IMR-90 (cell line): Measurements from ENCODE around the gene TIAM2. TPM values are rescaled to one million over a fixed set of nuclear protein-coding genes. Genes with fewer than 3 reads are reported as not detected.

Experiments used
- ATAC-seq: fragments of 200-7000 bp; cut with Tn5 transposase; 2 replicates; pipeline ENCODE4 v1.9.1; 2020; ENCODE audit warnings: low read depth, mild to moderate bottlenecking, moderate library complexity
- BruUV-seq: library from RNA; stranded (reverse); fragments of 400-500 nt; replicated peaks from 2 replicates; lab custom pipeline; 2021; lab: Mats Ljungman, UMichigan
- CTCF ChIA-PET: fragments of 300-600 bp; formaldehyde crosslinking; extraction: SDS; loops from one replicate; lab custom pipeline; 2021; ENCODE audit warnings: antibody characterized with exemption; lab: Yijun Ruan, JAX
- POLR2A ChIA-PET: fragments of 300-600 bp; sonication (Branson Sonifier 250); formaldehyde crosslinking; loops from one replicate; lab custom pipeline; 2022; ENCODE audit warnings: antibody characterized with exemption; ENCODE audit not compliant: unreplicated experiment; lab: Charles Lee
- DNase-seq: peaks from one replicate; pipeline ENCODE4 v3.0.0; 2013
- H2AFZ ChIP-seq: replicated peaks from 2 replicates; pipeline ENCODE3; 2013; ENCODE audit warnings: low read length, mild to moderate bottlenecking; ENCODE audit not compliant: poor library complexity
- H2AK5ac ChIP-seq: 2 replicates; pipeline ENCODE4 v1.6.1; 2013; ENCODE audit warnings: low read depth, low read length, inconsistent platforms
- H2AK9ac ChIP-seq: replicated peaks from 2 replicates; pipeline ENCODE3; 2013; ENCODE audit warnings: mild to moderate bottlenecking, low read depth, low read length, moderate library complexity; ENCODE audit not compliant: poor library complexity
- H2BK120ac ChIP-seq: 2 replicates; pipeline ENCODE4 v1.6.1; 2013; ENCODE audit warnings: low read depth, low read length, inconsistent platforms
- H2BK15ac ChIP-seq: 3 replicates; pipeline ENCODE4 v1.6.1; 2013; ENCODE audit warnings: low read depth, low read length, inconsistent platforms
- H2BK20ac ChIP-seq: 2 replicates; pipeline ENCODE4 v1.6.1; 2013; ENCODE audit warnings: low read depth, mild to moderate bottlenecking, inconsistent platforms, low read length, moderate library complexity
- H2BK5ac ChIP-seq: 2 replicates; pipeline ENCODE4 v1.6.1; 2013; ENCODE audit warnings: mild to moderate bottlenecking, low read depth, low read length, inconsistent platforms; ENCODE audit not compliant: poor library complexity, severe bottlenecking
- H3K14ac ChIP-seq: replicated peaks from 2 replicates; pipeline ENCODE4 v1.6.1; 2013; ENCODE audit warnings: low read depth, low read length, inconsistent platforms
- H3K18ac ChIP-seq: 2 replicates; pipeline ENCODE4 v1.6.1; 2013; ENCODE audit warnings: low read depth, low read length, control low read depth
- H3K23ac ChIP-seq: 2 replicates; pipeline ENCODE4 v1.6.1; 2013; ENCODE audit warnings: low read depth, low read length, inconsistent platforms
- H3K27ac ChIP-seq: 2 replicates; pipeline ENCODE4 v1.5.1; 2013; ENCODE audit warnings: mild to moderate bottlenecking, control low read depth, low read length; ENCODE audit not compliant: insufficient read depth
- H3K27me3 ChIP-seq: 2 replicates; pipeline ENCODE4 v1.6.1; 2013; ENCODE audit warnings: low read length; ENCODE audit not compliant: control insufficient read depth, insufficient read depth
- H3K36me3 ChIP-seq: 2 replicates; pipeline ENCODE4 v1.6.1; 2013; ENCODE audit warnings: low read length, mixed read lengths; ENCODE audit not compliant: control insufficient read depth, insufficient read depth
- H3K4ac ChIP-seq: 2 replicates; pipeline ENCODE4 v1.6.1; 2013; ENCODE audit warnings: low read depth, low read length, inconsistent platforms
- H3K4me1 ChIP-seq: 2 replicates; pipeline ENCODE4 v1.6.1; 2013; ENCODE audit warnings: low read length, mixed read lengths; ENCODE audit not compliant: control insufficient read depth, insufficient read depth
- H3K4me2 ChIP-seq: 2 replicates; pipeline ENCODE4 v1.6.1; 2013; ENCODE audit warnings: low read depth, mild to moderate bottlenecking, control low read depth, low read length, moderate library complexity
- H3K4me3 ChIP-seq: 2 replicates; pipeline ENCODE4 v1.5.1; 2013; ENCODE audit warnings: low read depth, mild to moderate bottlenecking, control low read depth, low read length, moderate library complexity; ENCODE audit not compliant: insufficient read depth
- H3K56ac ChIP-seq: 2 replicates; pipeline ENCODE4 v1.6.1; 2013; ENCODE audit warnings: low read length, inconsistent platforms; ENCODE audit not compliant: insufficient read depth; ENCODE audit errors: extremely low read depth
- H3K79me1 ChIP-seq, 2 experiments: 2 replicates each; pipeline ENCODE4 v1.6.1; 2013; ENCODE audit warnings: low read length in 2 of 2, inconsistent platforms in 1 of 2, low read depth in 1 of 2
- H3K9ac ChIP-seq: 2 replicates; pipeline ENCODE4 v1.6.1; 2013; ENCODE audit warnings: low read depth, low read length, control low read depth
- H3K9me1 ChIP-seq: 2 replicates; pipeline ENCODE4 v1.6.1; 2013; ENCODE audit warnings: low read length, inconsistent platforms; ENCODE audit not compliant: insufficient read depth
- H3K9me3 ChIP-seq: 2 replicates; pipeline ENCODE4 v1.6.1; 2013; ENCODE audit warnings: low read length; ENCODE audit not compliant: control insufficient read depth, insufficient read depth
- H4K20me1 ChIP-seq: 2 replicates; pipeline ENCODE4 v1.6.1; 2013; ENCODE audit warnings: low read length, inconsistent platforms; ENCODE audit not compliant: insufficient read depth
- H4K5ac ChIP-seq: 2 replicates; pipeline ENCODE4 v1.6.1; 2013; ENCODE audit warnings: mild to moderate bottlenecking, low read depth, low read length, control low read depth
- H4K8ac ChIP-seq, 2 experiments: 2 replicates each; pipeline ENCODE4 v1.6.1; 2013; ENCODE audit warnings: low read depth in 2 of 2, low read length in 2 of 2, control low read depth in 1 of 2, inconsistent platforms in 1 of 2
- H4K91ac ChIP-seq: 2 replicates; pipeline ENCODE4 v1.6.1; 2013; ENCODE audit warnings: low read depth, low read length, inconsistent platforms; ENCODE audit not compliant: insufficient read depth
- BHLHE40 ChIP-seq: fragments of 150-350 bp; IDR thresholded peaks from 2 replicates; pipeline ENCODE4 v1.6.1; 2016; ENCODE audit warnings: mild to moderate bottlenecking, low read depth, low read length
- CEBPB ChIP-seq: IDR thresholded peaks from 2 replicates; pipeline ENCODE4 v1.6.1; 2012; ENCODE audit warnings: low read depth, low read length, improper control_type of control experiment
- CTCF ChIP-seq: conservative IDR thresholded peaks from 2 replicates; pipeline ENCODE4 v1.5.1; 2012; ENCODE audit warnings: mild to moderate bottlenecking, low read depth, low read length, improper control_type of control experiment
- FOS ChIP-seq: fragments of 150-350 bp; IDR thresholded peaks from 2 replicates; pipeline ENCODE4 v1.6.1; 2016; ENCODE audit warnings: low read depth, low read length
- MAFK ChIP-seq: IDR thresholded peaks from 2 replicates; pipeline ENCODE4 v1.6.1; 2012; ENCODE audit warnings: low read depth, low read length, improper control_type of control experiment
- MXI1 ChIP-seq: IDR thresholded peaks from 2 replicates; pipeline ENCODE4 v1.6.1; 2012; ENCODE audit warnings: low read depth, mild to moderate bottlenecking, low read length, moderate library complexity, borderline replicate concordance
- POLR2A ChIP-seq: IDR thresholded peaks from 2 replicates; pipeline ENCODE4 v1.6.1; 2012; ENCODE audit warnings: mild to moderate bottlenecking, low read depth, low read length
- RFX5 ChIP-seq: IDR thresholded peaks from 2 replicates; pipeline ENCODE4 v1.8.0; 2012; ENCODE audit warnings: low read depth, mild to moderate bottlenecking, low read length, moderate library complexity
- SMC3 ChIP-seq: fragments of 150-350 bp; IDR thresholded peaks from 2 replicates; pipeline ENCODE4 v1.6.1; 2016; ENCODE audit warnings: low read depth, mild to moderate bottlenecking, antibody characterized with exemption, low read length, moderate library complexity
- WGBS, 2 experiments: methylation state at CpG; one replicate each; pipeline versions ENCODE4 v1.1.5 to v1.1.7; 2013; ENCODE audit warnings: missing lambda C conversion rate in 2 of 2; ENCODE audit not compliant: insufficient read length in 1 of 2; ENCODE audit errors: extremely low coverage in 2 of 2; 5-methylcytosine and 5-hydroxymethylcytosine counted together
- dilution Hi-C: fragments of 300-500 bp; cut with HindIII; formaldehyde crosslinking; loops from one replicate; pipeline ENCODE4 v1.14.3; 2018; ENCODE audit warnings: low sequenced_read_pairs; ENCODE audit not compliant: unreplicated experiment
- in situ Hi-C: fragments of 300-500 bp; cut with MboI; formaldehyde crosslinking; loops from 3 replicates; pipeline ENCODE4 v1.14.3; 2019; ENCODE audit warnings: low sequenced_read_pairs, inconsistent platforms, mixed read lengths
- intact Hi-C: fragments of 100-400 bp; cut with micrococcal nuclease; formaldehyde crosslinking; loops from 2 replicates; pipeline ENCODE4 v1.10.0; 2022
- polyA plus RNA-seq, 3 experiments: library from polyadenylated mRNA; depleted of rRNA; stranded (reverse); fragments of >200 nt; gene quantifications; 2 replicates each; pipeline ENCODE4 v1.2.3, GENCODE V29; 2012; ENCODE audit warnings: low replicate concordance in 1 of 3
- total RNA-seq: library from RNA; depleted of rRNA; stranded (reverse); fragments of >200 nt; gene quantifications from 2 replicates; pipeline ENCODE4 v1.2.3, GENCODE V29; 2012

Gene TIAM2
- total and polyA plus RNA-seq, 2 of the 4 experiments (the other 2 are of a cell fraction) = 3.1 to 4.7 TPM

DNA sequence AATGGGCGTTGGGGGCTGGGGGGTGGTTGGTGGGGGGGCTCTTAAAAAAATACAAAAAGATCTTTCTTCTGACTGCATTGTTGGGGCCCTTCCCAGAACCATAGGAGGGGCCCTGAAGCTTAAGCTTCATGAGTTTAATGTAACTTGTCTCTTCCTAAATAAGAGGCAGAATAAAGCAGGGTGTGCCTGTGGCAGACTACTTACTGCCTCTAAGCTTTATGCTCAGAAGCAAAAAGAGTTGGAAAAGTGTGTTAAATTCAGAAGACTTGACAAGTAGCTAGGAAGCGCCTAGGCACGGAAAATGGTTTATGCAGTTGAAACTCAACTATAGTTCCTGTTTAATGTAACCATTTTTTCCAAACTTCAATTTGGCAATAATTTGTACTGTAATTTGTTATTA, 44.5 kb downstream of the TIAM2 start:
- H2BK120ac ChIP-seq = no peak overlapping the region
- no TSS peak for BruUV-seq
- WGBS, 2 experiments = no CpG with 5 or more reads among the region's 3 CpGs
- dilution Hi-C loops = no loop called here
- no peak for TF ChIP-seq FOS
- TF ChIP-seq BHLHE40 = no peak
- no peak for TF ChIP-seq MAFK
- no peak for TF ChIP-seq RFX5
- TF ChIP-seq CEBPB = no peak
- no peak for TF ChIP-seq CTCF
- no peak for TF ChIP-seq POLR2A
- no peak for TF ChIP-seq MXI1
- TF ChIP-seq SMC3 = no peak
- no peak overlapping the region for H3K14ac ChIP-seq
- H2AK5ac ChIP-seq = no peak overlapping the region
- H3K36me3 ChIP-seq = no peaks in the 10 kb centered on the region
- ChIA-PET CTCF (interaction anchor here (0.6 to 0.7 kb wide), 2 partner anchors 8 to 15 kb away, joined by 3 to 4 read pairs; no protein-coding TSS in a partner anchor), POLR2A (no interaction called here)
- no peak overlapping the region for H3K4ac ChIP-seq
- H4K91ac ChIP-seq = no peak overlapping the region
- H2AK9ac ChIP-seq = no peak overlapping the region
- H3K4me3 ChIP-seq = no peak overlapping the region
- H2BK20ac ChIP-seq = no peak overlapping the region
- no peak overlapping the region for H3K23ac ChIP-seq
- no peaks in the 10 kb centered on the region for H3K27me3 ChIP-seq
- no peak overlapping the region for H4K8ac ChIP-seq
- H2BK15ac ChIP-seq = no peak overlapping the region
- intact Hi-C loops = no loop called here
- H3K4me2 ChIP-seq = no peak overlapping the region
- in situ Hi-C loops = no loop called here
- no peak overlapping the region for H2AFZ ChIP-seq
- no peak overlapping the region for H3K9ac ChIP-seq
- H3K79me1 ChIP-seq = no peaks in the 10 kb centered on the region
- H3K27ac ChIP-seq = no peak overlapping the region
- no peaks in the 10 kb centered on the region; the same call in 1 of the 2 replicates for H3K4me1 ChIP-seq
- H3K18ac ChIP-seq = no peak overlapping the region
- no peak overlapping the region for H3K56ac ChIP-seq
- no peaks in the 10 kb centered on the region for H3K9me1 ChIP-seq
- no peaks in the 10 kb centered on the region for H4K20me1 ChIP-seq
- no peaks in the 10 kb centered on the region for H3K9me3 ChIP-seq
- no peak overlapping the region for H2BK5ac ChIP-seq
- no peak for ATAC-seq
- DNase-seq = no peak
- H4K5ac ChIP-seq = no peak overlapping the region
